H9 (cell line): ENCODE data around the gene MESD. TPM values are rescaled to one million over a fixed set of nuclear protein-coding genes. Genes with fewer than 3 reads are reported as not detected.

Experiments
- DNase-seq: peaks from one replicate; pipeline ENCODE4 v3.0.0-alpha.2; 2017
- H2AFZ ChIP-seq: one replicate; pipeline ENCODE4 v1.6.1; 2013; ENCODE audit warnings: mild to moderate bottlenecking, low read length, control low read depth, moderate library complexity
- H2AK5ac ChIP-seq: 2 replicates; pipeline ENCODE4 v1.6.1; 2013; ENCODE audit warnings: low read length, control low read depth, mixed read lengths; ENCODE audit not compliant: insufficient read length
- H2BK120ac ChIP-seq: one replicate; pipeline ENCODE4 v1.6.1; 2013; ENCODE audit warnings: low read depth, mild to moderate bottlenecking, low read length, control low read depth, inconsistent platforms; ENCODE audit not compliant: poor library complexity, severe bottlenecking
- H2BK12ac ChIP-seq: 2 replicates; pipeline ENCODE4 v1.6.1; 2013; ENCODE audit warnings: low read length, control low read depth, mixed read lengths, low read depth; ENCODE audit not compliant: insufficient read length
- H2BK15ac ChIP-seq: 2 replicates; pipeline ENCODE4 v1.6.1; 2013; ENCODE audit warnings: low read depth, low read length, control low read depth
- H2BK20ac ChIP-seq: one replicate; pipeline ENCODE4 v1.6.1; 2013; ENCODE audit warnings: low read depth, mild to moderate bottlenecking, low read length, control low read depth, inconsistent platforms; ENCODE audit not compliant: poor library complexity, severe bottlenecking
- H2BK5ac ChIP-seq: 2 replicates; pipeline ENCODE4 v1.6.1; 2013; ENCODE audit warnings: low read length, control low read depth, mixed read lengths; ENCODE audit not compliant: insufficient read length
- H3K14ac ChIP-seq: 2 replicates; pipeline ENCODE4 v1.6.1; 2013; ENCODE audit warnings: low read length, control low read depth; ENCODE audit not compliant: insufficient read depth
- H3K18ac ChIP-seq: 2 replicates; pipeline ENCODE4 v1.6.1; 2013; ENCODE audit warnings: low read depth, mild to moderate bottlenecking, mixed read lengths, low read length, control low read depth; ENCODE audit not compliant: insufficient read length
- H3K23ac ChIP-seq: 2 replicates; pipeline ENCODE4 v1.6.1; 2013; ENCODE audit warnings: low read length, control low read depth, mixed read lengths, low read depth; ENCODE audit not compliant: insufficient read length
- H3K23me2 ChIP-seq: 2 replicates; pipeline ENCODE4 v1.6.1; 2013; ENCODE audit warnings: low read depth, mild to moderate bottlenecking, mixed read lengths, low read length, control low read depth; ENCODE audit not compliant: insufficient read length, poor library complexity, severe bottlenecking
- H3K27ac ChIP-seq: 2 replicates; pipeline ENCODE4 v1.5.1; 2013; ENCODE audit warnings: low read length, control low read depth, mixed read lengths, low read depth; ENCODE audit not compliant: insufficient read length
- H3K27me3 ChIP-seq: 2 replicates; pipeline ENCODE4 v1.6.1; 2013; ENCODE audit warnings: low read length, control low read depth, inconsistent platforms; ENCODE audit not compliant: insufficient read depth
- H3K4ac ChIP-seq: 2 replicates; pipeline ENCODE4 v1.6.1; 2013; ENCODE audit warnings: low read depth, mild to moderate bottlenecking, control low read depth, inconsistent platforms, low read length, moderate library complexity
- H3K4me1 ChIP-seq: 2 replicates; pipeline ENCODE4 v1.6.1; 2013; ENCODE audit warnings: low read length, control low read depth, inconsistent platforms; ENCODE audit not compliant: insufficient read depth
- H3K4me2 ChIP-seq: 2 replicates; pipeline ENCODE4 v1.6.1; 2013; ENCODE audit warnings: low read length, control low read depth, mixed read lengths; ENCODE audit not compliant: insufficient read length, insufficient read depth
- H3K56ac ChIP-seq: 2 replicates; pipeline ENCODE4 v1.6.1; 2013; ENCODE audit warnings: low read depth, mild to moderate bottlenecking, mixed read lengths, low read length, control low read depth; ENCODE audit not compliant: insufficient read length
- H3K79me1 ChIP-seq: 2 replicates; pipeline ENCODE4 v1.6.1; 2013; ENCODE audit warnings: low read depth, mild to moderate bottlenecking, moderate library complexity, low read length, control low read depth, inconsistent platforms; ENCODE audit not compliant: insufficient read depth, poor library complexity, severe bottlenecking
- H3K79me2 ChIP-seq: 2 replicates; pipeline ENCODE4 v1.6.1; 2013; ENCODE audit warnings: low read length, control low read depth, inconsistent platforms; ENCODE audit not compliant: insufficient read depth
- H3K9ac ChIP-seq: 2 replicates; pipeline ENCODE4 v1.6.1; 2013; ENCODE audit warnings: low read length, control low read depth, mixed read lengths; ENCODE audit not compliant: insufficient read length; ENCODE audit errors: extremely low read depth
- H3K9me3 ChIP-seq: one replicate; pipeline ENCODE4 v1.6.1; 2013; ENCODE audit warnings: low read depth, low read length, inconsistent platforms; ENCODE audit not compliant: control insufficient read depth
- H3T11ph ChIP-seq: one replicate; pipeline ENCODE4 v1.6.1; 2013; ENCODE audit warnings: mild to moderate bottlenecking, low read length, control low read depth, inconsistent platforms
- H4K20me1 ChIP-seq: one replicate; pipeline ENCODE4 v1.6.1; 2013; ENCODE audit not compliant: control insufficient read depth, insufficient read length, insufficient read depth
- H4K5ac ChIP-seq: 2 replicates; pipeline ENCODE4 v1.6.1; 2013; ENCODE audit warnings: low read depth, mild to moderate bottlenecking, mixed read lengths, low read length, control low read depth; ENCODE audit not compliant: insufficient read length
- H4K8ac ChIP-seq: replicated peaks from 2 replicates; pipeline ENCODE4 v1.6.1; 2013; ENCODE audit warnings: low read length, control low read depth, mixed read lengths, low read depth; ENCODE audit not compliant: insufficient read length
- H4K91ac ChIP-seq: 2 replicates; pipeline ENCODE4 v1.6.1; 2013; ENCODE audit warnings: low read depth, mild to moderate bottlenecking, moderate library complexity, mixed read lengths, low read length, control low read depth; ENCODE audit not compliant: insufficient read length
- H3K27ac Mint-ChIP-seq, 3 experiments: 2 replicates in 2 of 3; 3 replicates in 1 of 3; pipeline ENCODE4 v1.8.0; 2020 to 2021; ENCODE audit warnings: mixed read lengths in 3 of 3, mild to moderate bottlenecking in 1 of 3, moderate library complexity in 1 of 3
- H3K27me3 Mint-ChIP-seq: 2 replicates; pipeline ENCODE4 v1.8.0; 2021; ENCODE audit warnings: low read depth, mild to moderate bottlenecking, moderate library complexity, mixed read lengths
- H3K36me3 Mint-ChIP-seq, 3 experiments: 2 replicates in 2 of 3; 3 replicates in 1 of 3; pipeline ENCODE4 v1.8.0; 2020 to 2021; ENCODE audit warnings: low read depth in 3 of 3, mixed read lengths in 3 of 3; ENCODE audit not compliant: insufficient read depth in 1 of 3
- H3K4me1 Mint-ChIP-seq, 2 experiments: 2 replicates each; pipeline ENCODE4 v1.8.0; 2020; ENCODE audit warnings: mixed read lengths in 2 of 2
- H3K4me3 Mint-ChIP-seq, 2 experiments: 2 replicates in 1 of 2; 3 replicates in 1 of 2; pipeline ENCODE4 v1.8.0; 2020 to 2021; ENCODE audit warnings: mild to moderate bottlenecking in 2 of 2, mixed read lengths in 2 of 2, moderate library complexity in 1 of 2
- H3K9me3 Mint-ChIP-seq, 2 experiments: 2 replicates in 1 of 2; 3 replicates in 1 of 2; pipeline ENCODE4 v1.8.0; 2020; ENCODE audit warnings: mild to moderate bottlenecking in 2 of 2, mixed read lengths in 2 of 2, moderate library complexity in 1 of 2
- CTCF ChIP-seq: fragments of 200-600 bp; sonication (generic); conservative IDR thresholded peaks from 3 replicates; pipeline ENCODE4 v1.8.0; 2021; ENCODE audit warnings: antibody characterized with exemption, mild to moderate bottlenecking
- WGBS: extraction: QIAGEN DNeasy Blood & Tissue Kit; methylation state at CpG from one replicate; pipeline ENCODE4 v1.1.7; 2013; ENCODE audit warnings: missing lambda C conversion rate, low lambda C conversion rate, mixed read lengths; ENCODE audit not compliant: insufficient read length; ENCODE audit errors: extremely low coverage; 5-methylcytosine and 5-hydroxymethylcytosine counted together
- total RNA-seq: library from RNA; stranded (reverse); gene quantifications from 2 replicates; pipeline ENCODE4 v1.2.1, GENCODE V29; 2021

Gene MESD
- total RNA-seq, 1 experiment from 2014 or later = 29.1 TPM

- H3K9ac ChIP-seq = no peak overlapping the region
These were observed 12.9 kb upstream of the MESD start for GRCh38 chr15:81002331-81003096.

More at GRCh38 chr15:81002331-81003096, 12.9 kb upstream of the MESD start:
- no peak overlapping the region for H2AFZ ChIP-seq
- H3K4me1 ChIP-seq = no peaks in the 10 kb centered on the region
- H4K5ac ChIP-seq = no peak overlapping the region
- no peak overlapping the region for H4K91ac ChIP-seq
- peaks cover 16% of the 10 kb centered on the region for H3K23me2 ChIP-seq
- no peak overlapping the region for H2BK12ac ChIP-seq
- Mint-ChIP-seq H3K9me3 (no peaks in the 10 kb centered on the region), H3K36me3 (peaks cover 3 to 8% (median 6%) of the 10 kb centered on the region in 3 experiments; a peak in 3 of 7 replicates), H3K27ac (no peak overlapping the region), H3K4me3 (peak overlapping the region; percentile 61 to 73), H3K4me1 (peaks cover 9 to 17% of the 10 kb centered on the region in 2 experiments), H3K27me3 (no peaks in the 10 kb centered on the region; the same call in 1 of the 2 replicates)
- H3K4me2 ChIP-seq = peak overlapping the region; percentile 55
- H3T11ph ChIP-seq = no peak overlapping the region
- no peak overlapping the region for H3K23ac ChIP-seq
- no peak for TF ChIP-seq CTCF
- no peaks in the 10 kb centered on the region for H3K79me1 ChIP-seq
- no peak overlapping the region for H2BK120ac ChIP-seq
- no peaks in the 10 kb centered on the region for H3K27me3 ChIP-seq
- H3K56ac ChIP-seq = no peak overlapping the region
- peaks cover 2% of the 10 kb centered on the region; the same call in 1 of the 2 replicates for H3K79me2 ChIP-seq
- no peak overlapping the region for H3K4ac ChIP-seq
- peaks cover 3% of the 10 kb centered on the region for H4K20me1 ChIP-seq
- no peaks in the 10 kb centered on the region for H3K9me3 ChIP-seq
- H3K14ac ChIP-seq = no peak overlapping the region; the same call in 1 of the 2 replicates
- no peak overlapping the region for H3K27ac ChIP-seq
- H2BK20ac ChIP-seq = no peak overlapping the region
- no peak overlapping the region for H4K8ac ChIP-seq
- H2AK5ac ChIP-seq = no peak overlapping the region
- H3K18ac ChIP-seq = no peak overlapping the region
- H2BK5ac ChIP-seq = no peak overlapping the region
- H2BK15ac ChIP-seq = no peak overlapping the region
- DNase-seq = peak; percentile 63
- no CpG with 5 or more reads among the region's 89 CpGs for WGBS
